CD4-positive, alpha-beta T cell treated with Interleukin-4 for 1 hour (primary cell): ENCODE results near the gene EYA2.
"Not testable (repeated sequence)": the region's sequence is repeated elsewhere in the genome, so short reads cannot be mapped to it uniquely, and the experiment has no call there.

Experiments
- DNase-seq, 2 donors: peaks; one replicate each; pipeline ENCODE4 v3.0.0-alpha.2; 2020 to 2022

Gene EYA2

DNA sequence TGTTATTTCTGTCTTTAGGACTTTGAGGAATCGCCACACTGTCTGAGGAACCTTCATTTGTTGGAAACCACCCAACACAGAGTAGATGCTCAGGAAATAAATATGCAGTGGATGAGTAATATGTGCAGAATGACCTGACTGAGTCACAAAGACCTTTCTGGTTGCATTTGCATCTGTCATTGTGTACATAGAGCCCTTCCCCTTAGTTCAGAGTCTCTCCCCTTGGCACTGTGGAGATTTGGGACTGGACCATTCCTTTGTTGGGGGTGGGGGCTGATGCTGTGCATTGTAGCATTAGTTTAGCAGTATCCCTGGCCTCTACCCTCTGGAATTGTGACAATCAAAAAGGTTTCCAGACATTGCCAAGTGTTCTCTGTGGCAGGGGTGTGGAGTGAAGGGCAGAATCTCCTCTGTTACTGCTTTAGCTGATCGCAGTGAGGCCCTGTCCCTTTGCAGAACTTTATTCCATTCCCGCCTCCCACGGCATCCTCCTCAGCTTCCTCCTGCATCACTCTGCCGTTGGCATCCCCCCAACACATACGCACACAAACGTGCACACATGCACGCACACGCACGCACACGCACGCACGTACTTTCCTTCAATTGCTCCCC, 64.5 kb downstream of the EYA2 start:
- DNase-seq = no peak

DNA sequence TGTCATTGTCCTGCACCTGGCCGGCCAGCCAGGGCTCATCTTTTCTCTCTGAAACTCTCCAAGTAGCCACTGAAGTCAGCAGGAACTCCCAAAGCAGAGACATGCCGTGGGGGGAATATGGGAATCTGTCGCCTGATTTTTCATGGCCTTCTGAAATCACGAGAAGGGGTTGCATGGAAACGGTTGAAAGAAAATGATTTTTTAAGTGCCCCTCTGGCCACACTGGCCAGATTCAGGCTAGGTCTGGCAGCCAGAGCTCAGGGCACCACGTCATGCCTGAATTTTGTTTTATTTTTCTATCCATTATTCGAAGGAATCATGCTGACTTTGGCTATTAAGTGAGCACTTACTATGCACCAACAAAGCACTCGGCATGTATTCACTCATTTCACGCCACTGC, 65.2 kb downstream of the EYA2 start:
- no peak for DNase-seq

DNA sequence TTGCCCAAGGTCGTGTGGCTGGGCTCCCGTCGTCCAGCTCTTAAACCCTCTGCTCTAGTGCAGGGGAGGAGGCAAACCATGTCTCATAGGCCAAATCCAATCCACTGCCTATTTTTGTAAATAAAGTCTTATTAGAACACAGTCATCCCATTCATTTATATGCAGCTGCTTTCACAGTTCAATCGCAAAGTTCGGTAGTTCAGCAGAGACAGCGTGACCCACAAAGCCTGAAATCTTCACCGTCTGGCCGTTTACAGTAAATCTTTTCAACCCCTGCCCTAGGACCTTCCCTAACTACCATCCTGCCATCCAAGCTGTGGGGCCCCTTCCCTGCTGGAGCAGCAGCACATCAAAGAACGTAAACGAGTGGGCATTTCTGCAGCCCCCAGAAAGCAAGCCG, 65.9 kb downstream of the EYA2 start:
- DNase-seq = no peak

GRCh38 chr20:46961968-46962367, 67.3 kb downstream of the EYA2 start:
- not testable (repeated sequence) for DNase-seq

GRCh38 chr20:46962452-46963195, 68.0 kb downstream of the EYA2 start:
- DNase-seq = no peak

GRCh38 chr20:46963196-46963529, 68.5 kb downstream of the EYA2 start:
- DNase-seq = no peak

GRCh38 chr20:46963758-46964617, 69.3 kb downstream of the EYA2 start:
- no peak for DNase-seq

- no peak for DNase-seq
Observed at GRCh38 chr20:46964618-46965455, 70.2 kb downstream of the EYA2 start.

DNA sequence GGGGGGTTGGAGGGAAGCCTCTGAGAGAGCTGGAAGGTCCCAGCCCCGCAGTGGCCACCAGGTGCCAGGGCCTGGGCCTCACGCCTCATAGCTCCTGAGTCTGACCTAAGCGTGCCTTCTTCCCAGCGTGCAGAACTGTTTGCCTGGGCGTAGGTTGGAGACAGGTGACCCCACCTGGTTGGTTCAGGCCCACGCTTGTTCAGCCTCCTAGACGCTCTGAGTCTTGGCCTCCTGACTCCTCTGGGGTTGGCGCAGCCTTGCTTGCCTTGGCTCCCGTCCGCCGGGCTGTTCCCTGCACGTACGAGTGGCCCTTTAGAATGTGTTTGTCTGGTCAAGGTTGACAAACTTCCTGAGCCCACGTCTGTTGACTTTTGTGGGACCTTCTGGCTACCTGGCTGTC, 70.8 kb downstream of the EYA2 start:
- no peak for DNase-seq

- no peak for DNase-seq
Observed at GRCh38 chr20:46967646-46968045, 73.0 kb downstream of the EYA2 start.

DNA sequence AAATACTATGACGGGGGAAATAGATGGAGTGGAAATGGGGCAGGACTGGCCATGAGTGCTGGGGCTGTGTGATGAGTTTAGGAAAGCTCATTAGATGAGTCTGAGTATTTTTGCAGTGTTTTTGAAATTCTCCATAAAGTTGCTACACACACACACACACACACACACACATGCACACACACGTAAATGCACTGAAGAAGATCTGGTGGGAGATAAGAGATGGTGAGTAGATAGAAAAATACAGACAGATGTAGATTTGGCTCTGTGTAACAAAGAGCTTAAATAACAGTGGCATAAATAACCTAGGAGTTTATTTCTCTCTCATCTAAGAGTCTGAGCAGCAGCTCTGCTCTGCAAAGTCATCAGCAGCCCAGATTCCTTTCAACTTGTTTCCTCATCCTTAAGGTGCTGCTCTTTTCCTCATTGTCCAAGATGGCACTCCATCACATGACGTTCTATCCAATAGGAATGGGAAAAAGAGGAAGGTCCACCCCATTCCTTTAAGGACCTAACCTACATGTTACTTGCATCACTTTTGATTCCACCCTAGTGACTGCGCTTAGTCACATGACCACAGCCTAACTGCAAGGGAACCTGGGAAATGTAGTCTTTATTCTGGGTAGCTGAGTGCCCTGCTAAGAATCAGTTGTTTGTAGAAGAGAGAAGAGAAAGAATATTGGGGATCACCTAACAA, 76.4 kb downstream of the EYA2 start:
- peak in 1 of 2 donors; percentile 29 for DNase-seq

- DNase-seq = no peak
Observed at GRCh38 chr20:46973766-46974165, 79.1 kb downstream of the EYA2 start.

- DNase-seq = no peak
Observed at GRCh38 chr20:46974669-46975434, 80.2 kb downstream of the EYA2 start.

GRCh38 chr20:46975976-46976375, 81.3 kb downstream of the EYA2 start:
- no peak for DNase-seq

- no peak for DNase-seq
Observed at GRCh38 chr20:46977204-46977603, 82.6 kb downstream of the EYA2 start.

DNA sequence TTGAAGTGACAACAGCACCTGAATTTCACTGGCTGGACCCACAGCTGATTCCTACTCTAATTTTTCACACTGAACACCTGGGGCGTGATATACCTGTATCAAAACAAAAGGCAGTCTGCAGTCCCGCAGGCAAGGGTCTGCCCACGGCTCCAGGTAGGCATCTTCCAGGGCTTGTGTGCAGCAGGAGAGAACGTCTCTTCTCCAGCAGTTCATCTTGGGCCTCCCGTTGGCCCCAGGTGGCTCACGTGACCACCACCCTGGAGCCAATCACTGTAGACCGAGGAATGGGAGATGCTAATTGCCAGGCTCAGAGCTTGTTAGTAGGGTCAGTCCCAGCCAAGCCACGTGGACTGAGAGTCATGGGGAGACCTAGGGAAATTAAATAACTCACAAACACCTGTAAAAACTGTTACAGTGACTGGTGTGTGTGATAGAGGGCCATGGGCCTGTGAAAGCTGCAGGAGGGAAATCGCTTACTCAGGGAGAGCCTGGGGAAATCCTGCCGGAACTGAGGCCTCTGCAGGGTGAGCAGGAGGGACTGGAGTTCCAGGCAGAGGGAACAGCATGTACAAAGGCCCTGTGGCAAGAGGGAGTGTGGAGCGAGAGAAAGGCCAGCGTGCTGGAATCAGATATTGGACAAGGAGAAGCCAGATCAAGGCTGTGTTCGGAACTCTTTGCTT, 83.4 kb downstream of the EYA2 start:
- DNase-seq = no peak

DNA sequence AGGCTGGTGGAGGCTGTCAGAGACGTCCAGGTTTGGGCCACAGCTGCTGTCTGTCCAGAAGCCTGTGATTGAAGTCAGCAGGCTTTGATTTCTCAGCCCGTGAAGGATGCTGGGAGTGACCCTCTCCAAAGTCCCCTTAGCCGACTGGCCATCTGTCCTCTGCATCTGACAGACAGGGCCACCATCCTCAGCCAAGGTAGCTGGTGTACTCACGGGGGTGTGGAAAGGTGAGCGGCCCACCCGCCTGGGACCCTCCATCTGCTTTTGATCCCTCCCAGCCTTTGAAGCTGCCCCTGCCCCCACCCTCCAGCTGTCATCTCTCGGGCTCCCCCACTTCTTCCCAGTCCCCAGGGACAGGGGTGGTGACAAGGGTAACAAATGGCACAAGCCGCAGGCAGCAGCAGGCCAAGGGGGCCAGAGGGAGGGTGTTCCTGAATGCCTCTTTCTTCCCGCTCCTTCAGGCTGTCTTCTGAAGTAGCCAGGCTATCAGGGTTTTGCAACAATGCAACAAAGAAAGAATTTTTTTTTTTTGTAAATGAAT, 84.4 kb downstream of the EYA2 start:
- no peak for DNase-seq

DNA sequence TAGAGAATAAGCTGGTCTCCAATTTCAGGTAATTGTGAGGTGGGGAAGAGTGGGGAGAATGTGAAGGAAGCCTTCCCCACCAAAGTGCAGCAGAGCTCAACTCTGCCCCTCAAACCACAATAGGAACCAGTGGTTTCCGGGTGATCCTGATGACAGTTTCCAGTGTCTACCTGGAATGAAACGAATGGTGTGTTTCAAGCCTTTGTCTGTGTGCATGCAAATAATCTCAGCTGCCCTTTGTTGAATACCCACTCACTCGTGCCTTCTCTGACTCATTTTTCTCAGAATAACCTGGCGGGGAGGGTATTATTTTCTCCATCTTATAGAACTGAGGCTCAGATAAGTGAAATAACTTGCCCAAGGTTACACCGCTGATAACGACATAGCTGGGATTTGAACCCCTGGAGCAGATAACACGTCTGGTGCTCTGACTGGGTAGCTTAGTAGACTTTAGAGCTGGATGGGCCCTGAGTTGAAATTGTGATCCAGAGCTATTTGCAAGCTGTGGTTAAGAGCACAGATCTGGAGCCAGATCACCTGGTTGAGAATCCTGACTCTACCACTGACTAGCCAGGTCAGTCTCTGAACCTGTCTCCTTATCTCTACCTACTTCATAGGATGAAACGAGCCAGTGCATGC, 85.1 kb downstream of the EYA2 start:
- no peak for DNase-seq

GRCh38 chr20:46981184-46981583, 86.5 kb downstream of the EYA2 start:
- no peak for DNase-seq

DNA sequence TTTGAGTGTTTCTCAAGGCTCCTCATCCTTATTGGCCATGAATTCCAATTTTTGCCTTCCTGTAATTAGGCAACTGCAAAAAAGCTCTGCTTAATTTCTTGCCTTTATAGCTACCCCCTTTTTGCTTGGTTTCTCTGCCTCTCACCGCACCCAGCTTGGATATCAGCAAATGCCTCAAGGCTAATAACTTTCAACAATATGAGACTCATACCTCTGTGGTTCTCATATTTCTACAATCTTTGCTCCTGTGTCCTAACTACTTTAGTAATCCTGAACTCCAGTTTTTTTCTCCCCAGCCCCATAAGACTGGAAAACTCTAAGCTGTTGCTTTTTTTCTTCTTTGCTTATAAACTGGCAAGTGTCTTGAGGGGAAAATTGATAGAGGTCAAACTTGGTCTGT, 88.8 kb downstream of the EYA2 start:
- DNase-seq = no peak
